Measurements from ENCODE around the gene SLC5A5. TPM values are rescaled to one million over a fixed set of nuclear protein-coding genes. Genes with fewer than 3 reads are reported as not detected.

The SLC5A5 gene
- total RNA-seq, 2 donors from 2014 or later = 1.2 TPM; not detected in 1

- H3K9me3 ChIP-seq = no peaks in the 10 kb centered on the region
- H3K36me3 ChIP-seq = no peaks in the 10 kb centered on the region
- H3K4me1 ChIP-seq (replicated peaks) = peaks cover 9% of the 10 kb centered on the region
- TF ChIP-seq, protein P1, sequence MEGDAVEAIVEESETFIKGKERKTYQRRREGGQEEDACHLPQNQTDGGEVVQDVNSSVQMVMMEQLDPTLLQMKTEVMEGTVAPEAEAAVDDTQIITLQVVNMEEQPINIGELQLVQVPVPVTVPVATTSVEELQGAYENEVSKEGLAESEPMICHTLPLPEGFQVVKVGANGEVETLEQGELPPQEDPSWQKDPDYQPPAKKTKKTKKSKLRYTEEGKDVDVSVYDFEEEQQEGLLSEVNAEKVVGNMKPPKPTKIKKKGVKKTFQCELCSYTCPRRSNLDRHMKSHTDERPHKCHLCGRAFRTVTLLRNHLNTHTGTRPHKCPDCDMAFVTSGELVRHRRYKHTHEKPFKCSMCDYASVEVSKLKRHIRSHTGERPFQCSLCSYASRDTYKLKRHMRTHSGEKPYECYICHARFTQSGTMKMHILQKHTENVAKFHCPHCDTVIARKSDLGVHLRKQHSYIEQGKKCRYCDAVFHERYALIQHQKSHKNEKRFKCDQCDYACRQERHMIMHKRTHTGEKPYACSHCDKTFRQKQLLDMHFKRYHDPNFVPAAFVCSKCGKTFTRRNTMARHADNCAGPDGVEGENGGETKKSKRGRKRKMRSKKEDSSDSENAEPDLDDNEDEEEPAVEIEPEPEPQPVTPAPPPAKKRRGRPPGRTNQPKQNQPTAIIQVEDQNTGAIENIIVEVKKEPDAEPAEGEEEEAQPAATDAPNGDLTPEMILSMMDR (IDR thresholded peaks at IDR 0.05) = peak; percentile 70 to 97 (median 93)
- TF ChIP-seq POLR2AphosphoS5 (IDR thresholded peaks at IDR 0.05) (peak; percentile 96), POLR2A (IDR thresholded peaks at IDR 0.05) (peak; percentile 78)
- intact Hi-C loops (cut with DNase I) = loop anchor here (2.0 kb wide), 1 partner anchor 74 kb away; the partner anchor contains the start of gene RPL18A
- WGBS = under 1% methylated on average over 63 of the region's 64 CpGs
- H3K27ac ChIP-seq = peak within 1 kb of the TSS; percentile 88 to 91
- peak; percentile 87 for DNase-seq (ENCODE audit: low spot score)
- H3K27me3 ChIP-seq (replicated peaks; ENCODE audit: insufficient read depth) = no peaks in the 10 kb centered on the region
- H3K4me3 ChIP-seq = peak within 1 kb of the TSS; percentile 83 to 86
Measured at GRCh38 chr19:17932485-17933338, 61.0 kb downstream of the SLC5A5 start, which contains the start of gene CCDC124. TSS of gene CCDC124 (plus strand) at chr19:17933015. CDS start at chr19:17936421, 3,406 bp downstream.

DNA sequence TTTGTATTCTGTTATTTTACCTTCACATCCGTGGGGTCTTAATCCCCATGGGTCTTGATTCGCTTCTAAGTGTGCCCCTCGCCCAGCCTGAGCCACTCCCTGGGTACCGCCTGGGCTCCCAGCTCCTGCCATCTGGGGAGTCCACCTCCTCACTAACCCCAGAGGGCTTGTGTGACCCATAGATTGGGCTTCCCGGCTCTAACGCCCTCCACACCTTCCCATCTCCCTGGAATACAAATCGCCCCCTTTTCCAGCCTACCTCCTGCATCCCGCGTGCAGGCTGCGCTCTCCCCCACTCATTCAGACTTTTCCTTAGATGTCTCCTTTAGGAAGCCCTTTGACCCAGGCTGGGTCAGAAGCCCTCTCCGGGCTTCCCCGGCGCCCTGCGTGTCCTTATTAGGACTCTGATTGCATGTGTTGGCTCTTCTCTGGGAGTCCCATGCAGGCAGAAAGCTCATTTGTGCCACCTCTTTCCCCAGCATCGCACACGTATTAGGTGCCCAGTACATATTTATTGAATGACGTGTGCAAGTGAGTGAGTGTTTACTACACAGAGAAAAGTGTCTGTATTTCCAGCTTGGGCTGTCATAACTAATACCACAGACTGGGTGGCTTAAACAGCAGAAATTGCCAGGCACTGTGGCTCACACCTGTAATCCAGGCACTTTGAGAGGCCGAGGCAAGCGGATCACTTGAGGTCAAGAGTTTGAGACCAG is 61.8 kb downstream of the SLC5A5 start:
- no peak for DNase-seq (ENCODE audit: low spot score)
- Histone ChIP-seq H3K9me3 (no peaks in the 10 kb centered on the region), H3K27me3 (replicated peaks; ENCODE audit: insufficient read depth) (no peaks in the 10 kb centered on the region), H3K27ac (peak overlapping the region; percentile 88 to 91), H3K4me3 (peak overlapping the region; percentile 83 to 86), H3K36me3 (no peaks in the 10 kb centered on the region), H3K4me1 (replicated peaks) (peaks cover 9% of the 10 kb centered on the region)
- intact Hi-C loops (cut with DNase I) = loop anchor here (2.0 kb wide), 1 partner anchor 75 kb away; the partner anchor contains the start of gene RPL18A
- TF ChIP-seq, protein P1 (IDR thresholded peaks at IDR 0.05) = no peak
- no peak for TF ChIP-seq POLR2AphosphoS5 (IDR thresholded peaks at IDR 0.05)
- no peak for TF ChIP-seq POLR2A (IDR thresholded peaks at IDR 0.05)
- 21% methylated on average over 19 of the region's 19 CpGs for WGBS

- intact Hi-C loops (cut with DNase I) = loop anchor here (2.0 kb wide), 1 partner anchor 60 kb away; no protein-coding TSS in a partner anchor
- no peak for DNase-seq (ENCODE audit: low spot score)
- Histone ChIP-seq H3K4me1 (replicated peaks) (peaks cover 9% of the 10 kb centered on the region), H3K9me3 (no peaks in the 10 kb centered on the region), H3K36me3 (no peaks in the 10 kb centered on the region), H3K27me3 (replicated peaks; ENCODE audit: insufficient read depth) (no peaks in the 10 kb centered on the region), H3K27ac (no peak overlapping the region), H3K4me3 (no peak overlapping the region)
- TF ChIP-seq, protein P1 (IDR thresholded peaks at IDR 0.05) = no peak
- no peak for TF ChIP-seq POLR2A (IDR thresholded peaks at IDR 0.05)
- TF ChIP-seq POLR2AphosphoS5 (IDR thresholded peaks at IDR 0.05) = no peak
- 93% methylated on average over 18 of the region's 21 CpGs for WGBS
Measured at GRCh38 chr19:17936379-17936778, 64.6 kb downstream of the SLC5A5 start.

- DNase-seq (ENCODE audit: low spot score) = no peak
- 86% methylated on average over 9 of the region's 9 CpGs for WGBS
- Histone ChIP-seq H3K27ac (no peak overlapping the region), H3K36me3 (no peaks in the 10 kb centered on the region), H3K4me1 (replicated peaks) (peaks cover 9% of the 10 kb centered on the region), H3K27me3 (replicated peaks; ENCODE audit: insufficient read depth) (no peaks in the 10 kb centered on the region), H3K9me3 (no peaks in the 10 kb centered on the region), H3K4me3 (no peak overlapping the region)
- TF ChIP-seq POLR2A (IDR thresholded peaks at IDR 0.05) (no peak), POLR2AphosphoS5 (IDR thresholded peaks at IDR 0.05) (no peak)
- TF ChIP-seq, protein P1 (IDR thresholded peaks at IDR 0.05) = no peak
- intact Hi-C loops (cut with DNase I) = loop anchor here (2.0 kb wide), 1 partner anchor 59 kb away; no protein-coding TSS in a partner anchor
Measured at GRCh38 chr19:17937371-17937900, 65.7 kb downstream of the SLC5A5 start.

Measured in prostate gland (tissue), 2 donors.